GM18907 (cell line): ENCODE measurements around the gene CORO6.
"Not testable (repeated sequence)": the region's sequence is repeated elsewhere in the genome, so short reads cannot be mapped to it uniquely, and the experiment has no call there.

Experiments used
- ATAC-seq: cut with Tn5 transposase; IDR thresholded peaks from one replicate; pipeline ENCODE4 v1.9.1; 2021; ENCODE audit warnings: mild to moderate bottlenecking, moderate library complexity; ENCODE audit not compliant: unreplicated experiment

Gene CORO6

GRCh38 chr17:29622337-29623282 lies at the start of gene CORO6:
CORO6 (minus strand) TSS chr17:29622912; CDS start chr17:29621421, 1,491 bp downstream.
- ATAC-seq, result peak; percentile 59

GRCh38 chr17:29671661-29672060 lies 48.9 kb upstream of the CORO6 start:
- no peak for ATAC-seq

- ATAC-seq, result no peak
These were observed 46.6 kb upstream of the CORO6 start for GRCh38 chr17:29669266-29669665.

- ATAC-seq, result no peak
These were observed 45.3 kb upstream of the CORO6 start for GRCh38 chr17:29667969-29668368.

- ATAC-seq, result no peak
These were observed 42.7 kb upstream of the CORO6 start for GRCh38 chr17:29665481-29665810.

GRCh38 chr17:29664743-29665480 lies 42.2 kb upstream of the CORO6 start:
- no peak for ATAC-seq

- no peak for ATAC-seq
These were observed 40.4 kb upstream of the CORO6 start for GRCh38 chr17:29663155-29663554.

- ATAC-seq, result no peak
These were observed 38.5 kb upstream of the CORO6 start for GRCh38 chr17:29661213-29661612.

- ATAC-seq, result no peak
These were observed 36.4 kb upstream of the CORO6 start for GRCh38 chr17:29659155-29659554.

- ATAC-seq, result no peak
These were observed 32.6 kb upstream of the CORO6 start for GRCh38 chr17:29655323-29655722.

- ATAC-seq, result no peak
These were observed 31.4 kb upstream of the CORO6 start for GRCh38 chr17:29653995-29654714.

- no peak for ATAC-seq
These were observed 30.3 kb upstream of the CORO6 start for GRCh38 chr17:29652976-29653375.

GRCh38 chr17:29651913-29652312 lies 29.2 kb upstream of the CORO6 start:
- ATAC-seq, result not testable (repeated sequence)

GRCh38 chr17:29650396-29650795 lies 27.7 kb upstream of the CORO6 start:
- no peak for ATAC-seq

- no peak for ATAC-seq
These were observed 26.6 kb upstream of the CORO6 start for GRCh38 chr17:29649359-29649758.

- no peak for ATAC-seq
These were observed 25.3 kb upstream of the CORO6 start for GRCh38 chr17:29648005-29648404.

- no peak for ATAC-seq
These were observed 22.9 kb upstream of the CORO6 start for GRCh38 chr17:29645515-29646051.

- no peak for ATAC-seq
These were observed 21.1 kb upstream of the CORO6 start for GRCh38 chr17:29643817-29644160.

GRCh38 chr17:29642171-29642611 lies 19.5 kb upstream of the CORO6 start:
- ATAC-seq, result no peak

- ATAC-seq, result no peak
These were observed 18.4 kb upstream of the CORO6 start for GRCh38 chr17:29640981-29641642.

GRCh38 chr17:29640413-29640812 lies 17.7 kb upstream of the CORO6 start:
- no peak for ATAC-seq
